GM08714 (cell line): Measurements from ENCODE around the gene POLR1A.

ENCODE experiments used
- H3K4me3 ChIP-seq: fragments of 200-500 bp; sonication (Bioruptor generic); 2 replicates; pipeline ENCODE4 v1.5.1; 2014; ENCODE audit warnings: mild to moderate bottlenecking, low read length, inconsistent platforms
- ZNF274 ChIP-seq: IDR thresholded peaks from 2 replicates; pipeline ENCODE4 v1.6.1; 2012; ENCODE audit warnings: mild to moderate bottlenecking, low read depth, low read length

The POLR1A gene

GRCh38 chr2:86123328-86123925, 17.7 kb upstream of the POLR1A start:
- no peak for TF ChIP-seq ZNF274

GRCh38 chr2:86118130-86118529, 12.4 kb upstream of the POLR1A start:
- no peak for TF ChIP-seq ZNF274

More at GRCh38 chr2:86123328-86123925, 17.7 kb upstream of the POLR1A start:
- H3K4me3 ChIP-seq, result no peak overlapping the region

GRCh38 chr2:86107031-86107430, 1.3 kb upstream of the POLR1A start:
- peak overlapping the region; percentile 83 for H3K4me3 ChIP-seq
- TF ChIP-seq ZNF274, result no peak

More at GRCh38 chr2:86118130-86118529, 12.4 kb upstream of the POLR1A start:
- no peak overlapping the region for H3K4me3 ChIP-seq

GRCh38 chr2:86105969-86106945, 571 bp upstream of the POLR1A start, which contains the start of gene PTCD3:
Gene PTCD3, plus strand, starts transcription at chr2:86106235. Its CDS starts 13 bp downstream, at chr2:86106248.
- TF ChIP-seq ZNF274, result no peak
- peak within 1 kb of the TSS; percentile 83 for H3K4me3 ChIP-seq

GRCh38 chr2:86102157-86102556, 3.5 kb downstream of the POLR1A start:
- H3K4me3 ChIP-seq, result no peak overlapping the region
- no peak for TF ChIP-seq ZNF274

GRCh38 chr2:86097913-86098312, 7.8 kb downstream of the POLR1A start:
- H3K4me3 ChIP-seq, result no peak overlapping the region
- TF ChIP-seq ZNF274, result no peak

- no peak overlapping the region for H3K4me3 ChIP-seq
- TF ChIP-seq ZNF274, result no peak
Measured at GRCh38 chr2:86097114-86097896, 8.4 kb downstream of the POLR1A start.

GRCh38 chr2:86094229-86094628, 11.5 kb downstream of the POLR1A start:
- H3K4me3 ChIP-seq, result no peak overlapping the region
- TF ChIP-seq ZNF274, result no peak

- TF ChIP-seq ZNF274, result no peak
- H3K4me3 ChIP-seq, result no peak overlapping the region
Measured at GRCh38 chr2:86087936-86088850, 17.5 kb downstream of the POLR1A start.

GRCh38 chr2:86082756-86083155, 22.9 kb downstream of the POLR1A start:
- TF ChIP-seq ZNF274, result no peak
- no peak overlapping the region for H3K4me3 ChIP-seq

- H3K4me3 ChIP-seq, result no peak overlapping the region
- no peak for TF ChIP-seq ZNF274
Measured at GRCh38 chr2:86081724-86082123, 24.0 kb downstream of the POLR1A start.

GRCh38 chr2:86079981-86080911, 25.4 kb downstream of the POLR1A start:
- no peak for TF ChIP-seq ZNF274
- H3K4me3 ChIP-seq, result no peak overlapping the region
